HepG2 (cell line): ENCODE measurements around the gene WDR81. TPM values are rescaled to one million over a fixed set of nuclear protein-coding genes. Genes with fewer than 3 reads are reported as not detected.
A peak's percentile ranks its signal among the peaks of the same experiment; 100 is the strongest.

Experiments
- DBP ChIP-seq: sonication (generic); formaldehyde crosslinking; IDR thresholded peaks from 2 replicates; pipeline ENCODE4 v1.4.0; 2020; ENCODE audit warnings: missing genetic modification reagents; ENCODE audit errors: not compliant biosample characterization
- E2F1 ChIP-seq: sonication (generic); formaldehyde crosslinking; IDR thresholded peaks from 2 replicates; pipeline ENCODE4 v1.5.0; 2020; ENCODE audit warnings: missing genetic modification reagents
- ERF ChIP-seq: IDR thresholded peaks from 2 replicates; pipeline ENCODE4 v1.6.1; 2018; ENCODE audit warnings: missing biosample characterization, missing genetic modification reagents
- FLYWCH1 ChIP-seq: sonication (generic); formaldehyde crosslinking; IDR thresholded peaks from 2 replicates; pipeline ENCODE4 v1.8.1; 2023; ENCODE audit warnings: mild to moderate bottlenecking, missing genetic modification reagents
- FOSL2 ChIP-seq: sonication (generic); formaldehyde crosslinking; IDR thresholded peaks from 2 replicates; pipeline ENCODE4 v1.4.0; 2020; ENCODE audit warnings: missing genetic modification reagents
- GABPA ChIP-seq, 2 experiments: IDR thresholded peaks; 2 replicates each; pipeline ENCODE4 v1.6.1; 2011 to 2016; ENCODE audit warnings: low read depth in 2 of 2, low read length in 1 of 2, missing biosample characterization in 1 of 2, missing genetic modification characterization in 1 of 2
- HDAC2 ChIP-seq: sonication (generic); formaldehyde crosslinking; IDR thresholded peaks from 2 replicates; pipeline ENCODE4 v1.4.0; 2020; ENCODE audit warnings: missing genetic modification reagents
- HMG20B ChIP-seq: conservative IDR thresholded peaks from 2 replicates; pipeline ENCODE4 v1.6.1; 2016; ENCODE audit warnings: missing genetic modification reagents, missing compliant biosample characterization
- MED13 ChIP-seq: sonication (generic); formaldehyde crosslinking; IDR thresholded peaks from 2 replicates; pipeline ENCODE4 v1.5.0; 2020; ENCODE audit warnings: missing genetic modification reagents
- MIXL1 ChIP-seq: IDR thresholded peaks from 2 replicates; pipeline ENCODE4 v1.6.1; 2016
- NR2C2 ChIP-seq: sonication (generic); formaldehyde crosslinking; IDR thresholded peaks from 2 replicates; pipeline ENCODE4 v1.4.0; 2020; ENCODE audit warnings: missing genetic modification reagents, mild to moderate bottlenecking, moderate library complexity, borderline replicate concordance
- PHF20 ChIP-seq: sonication (generic); formaldehyde crosslinking; IDR thresholded peaks from 2 replicates; pipeline ENCODE4 v1.5.0; 2020; ENCODE audit warnings: mild to moderate bottlenecking, missing genetic modification reagents
- SIX4 ChIP-seq: sonication (generic); formaldehyde crosslinking; IDR thresholded peaks from 2 replicates; pipeline ENCODE4 v1.4.0; 2020; ENCODE audit warnings: missing genetic modification reagents
- SNAI1 ChIP-seq: sonication (generic); formaldehyde crosslinking; IDR thresholded peaks from 2 replicates; pipeline ENCODE4 v1.5.0; 2020; ENCODE audit warnings: mild to moderate bottlenecking, missing genetic modification reagents, borderline replicate concordance
- ZBTB14 ChIP-seq: sonication (generic); formaldehyde crosslinking; IDR thresholded peaks from 2 replicates; pipeline ENCODE4 v1.4.0; 2020; ENCODE audit warnings: missing genetic modification reagents
- ZMYM3 ChIP-seq: sonication (generic); formaldehyde crosslinking; IDR thresholded peaks from 2 replicates; pipeline ENCODE4 v1.5.1; 2020; ENCODE audit warnings: mild to moderate bottlenecking, missing genetic modification reagents
- ZNF343 ChIP-seq: sonication (generic); formaldehyde crosslinking; IDR thresholded peaks from 2 replicates; pipeline ENCODE4 v1.4.0; 2020; ENCODE audit warnings: mild to moderate bottlenecking, missing genetic modification reagents
- ZNF432 ChIP-seq: sonication (generic); formaldehyde crosslinking; IDR thresholded peaks from 2 replicates; pipeline ENCODE4 v1.5.0; 2020; ENCODE audit warnings: missing genetic modification reagents, mild to moderate bottlenecking, borderline replicate concordance
- ZNF556 ChIP-seq: sonication (generic); formaldehyde crosslinking; IDR thresholded peaks from 2 replicates; pipeline ENCODE4 v1.4.0; 2020; ENCODE audit warnings: mild to moderate bottlenecking, missing genetic modification reagents, borderline replicate concordance
- ZNF562 ChIP-seq: sonication (generic); formaldehyde crosslinking; IDR thresholded peaks from 2 replicates; pipeline ENCODE4 v1.8.0; 2022; ENCODE audit warnings: missing genetic modification reagents, borderline replicate concordance
- ZNF703 ChIP-seq: sonication (generic); formaldehyde crosslinking; IDR thresholded peaks from 2 replicates; pipeline ENCODE4 v1.5.1; 2020; ENCODE audit warnings: missing genetic modification reagents, mild to moderate bottlenecking, moderate library complexity, borderline replicate concordance
- ZNF773 ChIP-seq: sonication (generic); formaldehyde crosslinking; IDR thresholded peaks from 2 replicates; pipeline ENCODE4 v1.4.0; 2020; ENCODE audit warnings: missing genetic modification reagents, borderline replicate concordance
- ZSCAN29 ChIP-seq: sonication (generic); formaldehyde crosslinking; conservative IDR thresholded peaks from 2 replicates; pipeline ENCODE4 v1.4.0; 2020; ENCODE audit warnings: mild to moderate bottlenecking, missing genetic modification reagents
- polyA plus RNA-seq, 8 experiments: library from polyadenylated mRNA; depleted of rRNA in 3 of 8; stranded (reverse) in 7 of 8; unstranded in 1 of 8; fragments of >200 nt; fragmentation: Illumina TruSeq in 4 of 8; extraction: Trizol in 4 of 8; gene quantifications; 2 replicates each; pipeline versions ENCODE4 v1.2.1 to v1.2.3, GENCODE V29; 2011 to 2016; ENCODE audit warnings: low read depth in 4 of 8, missing spikeins in 1 of 8, mixed read lengths in 1 of 8; ENCODE audit not compliant: insufficient read depth in 1 of 8
- total RNA-seq, 5 experiments: library from RNA; depleted of rRNA; stranded (reverse); fragments of >200 nt; fragmentation: Illumina TruSeq; extraction: Trizol; gene quantifications; 2 replicates each; pipeline ENCODE4 v1.2.3, GENCODE V29; 2016; ENCODE audit warnings: low read depth in 1 of 5
- TF ChIP-seq, protein P1 (sequence below): sonication (generic); formaldehyde crosslinking; IDR thresholded peaks from 2 replicates; pipeline ENCODE4 v1.4.0; 2020; ENCODE audit warnings: missing genetic modification reagents
- TF ChIP-seq, protein P2 (sequence below): sonication (generic); formaldehyde crosslinking; IDR thresholded peaks from 2 replicates; pipeline ENCODE4 v1.4.0; 2020; ENCODE audit warnings: mild to moderate bottlenecking, missing genetic modification reagents

WDR81 gene
- total and polyA plus RNA-seq, 2 of the 13 experiments (the other 11 are each of a cell fraction or from before 2014, with no cell fraction given): 9.1 to 16.7 TPM

- no peak for TF ChIP-seq ZNF703 (CRISPR knock-in tag)
- TF ChIP-seq MED13 (CRISPR knock-in tag): no peak; the same call in 1 of the 2 replicates
- TF ChIP-seq E2F1 (CRISPR knock-in tag): no peak
- no peak for TF ChIP-seq ERF (CRISPR knock-in tag)
- TF ChIP-seq ZBTB14: no peak
- no peak for TF ChIP-seq SNAI1 (CRISPR knock-in tag)
- no peak for TF ChIP-seq ZNF556 (CRISPR knock-in tag)
- TF ChIP-seq, protein P1, sequence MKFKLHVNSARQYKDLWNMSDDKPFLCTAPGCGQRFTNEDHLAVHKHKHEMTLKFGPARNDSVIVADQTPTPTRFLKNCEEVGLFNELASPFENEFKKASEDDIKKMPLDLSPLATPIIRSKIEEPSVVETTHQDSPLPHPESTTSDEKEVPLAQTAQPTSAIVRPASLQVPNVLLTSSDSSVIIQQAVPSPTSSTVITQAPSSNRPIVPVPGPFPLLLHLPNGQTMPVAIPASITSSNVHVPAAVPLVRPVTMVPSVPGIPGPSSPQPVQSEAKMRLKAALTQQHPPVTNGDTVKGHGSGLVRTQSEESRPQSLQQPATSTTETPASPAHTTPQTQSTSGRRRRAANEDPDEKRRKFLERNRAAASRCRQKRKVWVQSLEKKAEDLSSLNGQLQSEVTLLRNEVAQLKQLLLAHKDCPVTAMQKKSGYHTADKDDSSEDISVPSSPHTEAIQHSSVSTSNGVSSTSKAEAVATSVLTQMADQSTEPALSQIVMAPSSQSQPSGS (CRISPR knock-in tag): peak; percentile 25; the same call in 1 of the 2 replicates
- TF ChIP-seq NR2C2 (CRISPR knock-in tag): 0 out of 2 replicates have a peak, but pooled peaks have one; percentile 37
- TF ChIP-seq ZNF773: no peak
- TF ChIP-seq PHF20 (CRISPR knock-in tag): no peak
- TF ChIP-seq GABPA (IDR thresholded peaks at IDR 0.05; ENCODE audit: low read depth, low read length): no peak
- TF ChIP-seq GABPA (CRISPR knock-in tag; IDR thresholded peaks at IDR 0.05; ENCODE audit: low read depth): peak; percentile 50; the same call in 1 of the 2 replicates
- no peak for TF ChIP-seq ZMYM3 (CRISPR knock-in tag)
- TF ChIP-seq MIXL1: no peak; the same call in 1 of the 2 replicates
- TF ChIP-seq ZNF562 (CRISPR knock-in tag): no peak
- TF ChIP-seq FLYWCH1: no peak
- TF ChIP-seq ZSCAN29: no peak
- no peak for TF ChIP-seq ZNF432
- peak; percentile 77 for TF ChIP-seq HDAC2
- no peak for TF ChIP-seq ZNF343 (CRISPR knock-in tag)
- TF ChIP-seq HMG20B (CRISPR knock-in tag): no peak
- peak; percentile 93 for TF ChIP-seq FOSL2
- TF ChIP-seq SIX4 (CRISPR knock-in tag): 0 out of 2 replicates have a peak, but pooled peaks have one; percentile 14
- TF ChIP-seq DBP (CRISPR knock-in tag): no peak
- TF ChIP-seq, protein P2, sequence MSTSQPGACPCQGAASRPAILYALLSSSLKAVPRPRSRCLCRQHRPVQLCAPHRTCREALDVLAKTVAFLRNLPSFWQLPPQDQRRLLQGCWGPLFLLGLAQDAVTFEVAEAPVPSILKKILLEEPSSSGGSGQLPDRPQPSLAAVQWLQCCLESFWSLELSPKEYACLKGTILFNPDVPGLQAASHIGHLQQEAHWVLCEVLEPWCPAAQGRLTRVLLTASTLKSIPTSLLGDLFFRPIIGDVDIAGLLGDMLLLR: peak; percentile 82; the same call in 1 of the 2 replicates
These were observed 10.0 kb upstream of the WDR81 start (continued) for GRCh38 chr17:1714427-1714979.
